Cerebellar nuclear complex (tissue), 1 donor: ENCODE measurements around the gene ENPEP.
"Not testable (repeated sequence)": the region's sequence is repeated elsewhere in the genome, so short reads cannot be mapped to it uniquely, and the experiment has no call there.

Experiments
- DNase-seq, 2 experiments: peaks; one replicate each; lab custom pipeline; 2025; lab: John Stamatoyannopoulos, UW

ENPEP gene

GRCh38 chr4:110520886-110521285 is 44.9 kb downstream of the ENPEP start:
- no peak for DNase-seq

- DNase-seq: no peak
These were observed 50.6 kb downstream of the ENPEP start for GRCh38 chr4:110526589-110526988.

- DNase-seq: no peak
These were observed 51.2 kb downstream of the ENPEP start for GRCh38 chr4:110527156-110527555.

- no peak for DNase-seq
These were observed 57.1 kb downstream of the ENPEP start for GRCh38 chr4:110532901-110533589.

- no peak for DNase-seq
These were observed 57.6 kb downstream of the ENPEP start for GRCh38 chr4:110533590-110533910.

- no peak for DNase-seq
These were observed 58.0 kb downstream of the ENPEP start for GRCh38 chr4:110533940-110534339.

GRCh38 chr4:110540581-110540980 is 64.6 kb downstream of the ENPEP start:
- DNase-seq: no peak

- no peak for DNase-seq
These were observed 65.1 kb downstream of the ENPEP start for GRCh38 chr4:110540982-110541451.

- no peak for DNase-seq
These were observed 67.6 kb downstream of the ENPEP start for GRCh38 chr4:110543577-110543976.

- DNase-seq: no peak
These were observed 68.6 kb downstream of the ENPEP start for GRCh38 chr4:110544594-110544993.

- no peak for DNase-seq
These were observed 74.3 kb downstream of the ENPEP start for GRCh38 chr4:110550260-110550659.

- no peak for DNase-seq
These were observed 77.2 kb downstream of the ENPEP start for GRCh38 chr4:110553197-110553596.

- DNase-seq: no peak
These were observed 91.3 kb downstream of the ENPEP start for GRCh38 chr4:110567214-110567613.

GRCh38 chr4:110576696-110577095 is 100.7 kb downstream of the ENPEP start:
- not testable (repeated sequence) for DNase-seq

GRCh38 chr4:110586131-110586850 is 110.3 kb downstream of the ENPEP start:
- no peak for DNase-seq

- DNase-seq: no peak
These were observed 111.8 kb downstream of the ENPEP start for GRCh38 chr4:110587666-110588285.

GRCh38 chr4:110589297-110589696 is 113.3 kb downstream of the ENPEP start:
- DNase-seq: no peak

- DNase-seq: no peak
These were observed 119.6 kb downstream of the ENPEP start for GRCh38 chr4:110595583-110595982.

- no peak for DNase-seq
These were observed 120.5 kb downstream of the ENPEP start for GRCh38 chr4:110596431-110596830.

GRCh38 chr4:110597582-110597981 is 121.6 kb downstream of the ENPEP start:
- no peak for DNase-seq

- no peak for DNase-seq
These were observed 126.1 kb downstream of the ENPEP start for GRCh38 chr4:110602061-110602460.

- no peak for DNase-seq
These were observed 129.1 kb downstream of the ENPEP start for GRCh38 chr4:110605077-110605476.
